ENCODE results near the gene CPXM2. TPM values are rescaled to one million over a fixed set of nuclear protein-coding genes. Genes with fewer than 3 reads are reported as not detected.
"Not testable (repeated sequence)": the region's sequence is repeated elsewhere in the genome, so short reads cannot be mapped to it uniquely, and the experiment has no call there.

The CPXM2 gene
- total RNA-seq, 2 experiments from 2014 or later: not detected

DNA sequence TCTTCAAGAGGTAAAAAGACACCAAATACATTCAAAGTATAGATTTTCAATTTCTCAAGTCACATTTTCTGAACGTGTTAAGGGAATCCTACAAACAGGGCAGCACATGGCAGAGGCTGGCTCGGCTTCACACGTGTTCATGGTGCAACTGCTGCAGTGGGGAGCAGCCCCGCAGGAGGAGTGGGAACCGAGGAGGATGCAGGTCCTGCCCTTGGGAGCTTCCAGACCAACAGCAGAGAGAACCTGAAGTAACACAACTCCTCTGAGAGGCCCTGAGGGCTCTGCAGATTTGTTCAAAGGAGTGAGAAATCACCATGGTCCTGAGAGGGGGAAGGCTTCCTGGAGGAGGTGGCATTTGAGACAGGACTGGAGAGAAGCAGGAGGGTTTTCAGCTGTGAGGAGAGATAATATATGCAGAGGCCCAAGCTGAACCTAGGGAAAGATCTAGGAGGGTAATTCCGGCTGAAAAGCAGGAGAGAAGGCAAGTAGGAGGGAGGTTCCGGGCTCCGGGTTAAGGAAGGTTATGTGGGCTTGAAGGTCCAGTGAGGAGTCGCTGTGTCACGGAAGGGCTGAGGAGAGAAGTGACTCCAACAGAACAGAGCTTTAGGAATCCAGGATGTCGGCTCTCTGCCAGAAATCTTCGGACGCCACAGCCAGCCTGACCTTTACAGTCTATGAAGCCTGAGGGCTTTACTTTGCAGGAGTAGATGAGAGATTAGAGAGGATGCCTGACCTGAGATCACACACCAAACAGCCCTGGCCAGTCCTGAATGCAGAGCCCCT, 148.0 kb downstream of the CPXM2 start:
- Mint-ChIP-seq H3K4me3 (no peak overlapping the region), H3K27me3 (peaks cover 8% of the 10 kb centered on the region), H3K36me3 (no peaks in the 10 kb centered on the region), H3K4me1 (ENCODE audit: low read depth) (no peaks in the 10 kb centered on the region), H3K27ac (no peak overlapping the region), H3K9me3 (no peaks in the 10 kb centered on the region)
- ChIA-PET POLR2A (no interaction called here), CTCF (no interaction called here)
- intact Hi-C loops (cut with micrococcal nuclease): no loop called here
- no peak for DNase-seq

- no peaks in the 10 kb centered on the region for H3K36me3 Mint-ChIP-seq
- ChIA-PET POLR2A (no interaction called here), CTCF (no interaction called here)
- no peak overlapping the region for H3K4me3 Mint-ChIP-seq
- no peak for DNase-seq
- intact Hi-C loops (cut with micrococcal nuclease): no loop called here
- peaks cover 1% of the 10 kb centered on the region for H3K9me3 Mint-ChIP-seq
- peaks cover 8% of the 10 kb centered on the region for H3K27me3 Mint-ChIP-seq
- H3K4me1 Mint-ChIP-seq (ENCODE audit: low read depth): no peaks in the 10 kb centered on the region
- no peak overlapping the region for H3K27ac Mint-ChIP-seq
Measured at GRCh38 chr10:123742751-123743440, 148.7 kb downstream of the CPXM2 start.

DNA sequence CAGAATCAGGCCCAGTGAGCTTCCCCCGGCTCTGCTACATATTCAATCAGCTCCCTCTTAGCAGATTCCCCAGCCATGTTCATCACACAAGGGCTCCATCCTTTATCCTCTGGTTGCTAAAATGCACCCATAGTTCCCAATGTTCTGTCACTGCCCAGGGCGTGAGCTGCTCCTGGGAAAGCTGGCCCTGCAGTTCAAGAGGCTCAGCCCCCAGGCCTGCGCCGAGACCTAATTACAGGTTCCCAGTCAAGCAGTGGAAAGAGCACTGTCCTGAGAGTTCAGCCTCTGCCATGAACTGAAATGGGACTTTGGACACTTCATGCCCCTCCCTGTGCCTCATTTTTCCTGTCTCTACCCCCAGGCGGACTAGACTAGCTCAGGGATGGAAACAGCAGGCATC, 149.9 kb downstream of the CPXM2 start:
- Mint-ChIP-seq H3K27ac (no peak overlapping the region), H3K36me3 (no peaks in the 10 kb centered on the region), H3K27me3 (peaks cover 8% of the 10 kb centered on the region), H3K4me3 (no peak overlapping the region), H3K4me1 (ENCODE audit: low read depth) (no peaks in the 10 kb centered on the region), H3K9me3 (peaks cover 7% of the 10 kb centered on the region)
- intact Hi-C loops (cut with micrococcal nuclease): no loop called here
- POLR2A ChIA-PET: no interaction called here
- DNase-seq: no peak
- CTCF ChIA-PET: no interaction called here

DNA sequence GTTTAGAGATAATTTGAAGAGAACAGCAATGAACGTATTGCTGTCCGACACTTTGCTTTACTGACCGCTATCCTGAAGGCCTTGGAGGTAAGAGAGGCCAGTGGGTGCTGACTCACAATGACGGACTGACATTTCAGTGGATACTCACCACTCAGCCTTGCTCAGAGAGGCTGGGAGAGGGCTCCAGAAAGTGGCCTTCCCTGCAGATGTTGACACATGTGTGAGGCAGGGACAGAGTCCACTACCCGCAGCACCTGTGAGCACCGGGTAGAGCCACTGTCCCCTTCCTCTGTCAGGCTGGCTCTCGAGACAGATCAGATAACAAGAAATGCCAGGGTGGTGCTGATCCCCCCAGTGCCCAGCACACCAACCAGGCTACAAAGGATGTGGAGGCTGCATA, 150.5 kb downstream of the CPXM2 start:
- ChIA-PET CTCF (no interaction called here), POLR2A (no interaction called here)
- no peak for DNase-seq
- H3K4me1 Mint-ChIP-seq (ENCODE audit: low read depth): no peaks in the 10 kb centered on the region
- no peak overlapping the region for H3K27ac Mint-ChIP-seq
- no peak overlapping the region for H3K4me3 Mint-ChIP-seq
- H3K27me3 Mint-ChIP-seq: peaks cover 8% of the 10 kb centered on the region
- no peaks in the 10 kb centered on the region for H3K36me3 Mint-ChIP-seq
- intact Hi-C loops (cut with micrococcal nuclease): no loop called here
- H3K9me3 Mint-ChIP-seq: peaks cover 7% of the 10 kb centered on the region

DNA sequence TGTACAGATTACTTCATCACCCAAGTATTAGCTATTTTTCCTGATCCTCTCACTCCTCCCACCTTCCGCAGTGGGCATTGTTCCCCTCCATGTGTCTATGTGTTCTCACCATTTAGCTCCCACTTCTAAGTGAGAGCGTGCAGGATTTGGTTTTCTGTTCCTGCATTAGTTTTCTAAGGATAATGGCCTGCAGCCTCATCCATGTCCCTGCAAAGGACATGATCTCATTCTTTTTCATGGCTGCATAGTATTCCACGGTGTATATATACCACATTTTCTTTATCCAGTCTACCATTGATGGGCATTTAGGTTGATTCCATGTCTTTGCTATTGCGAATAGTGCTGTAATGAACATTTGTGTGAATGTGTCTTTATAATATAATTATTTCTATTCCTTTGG, 154.7 kb downstream of the CPXM2 start:
- H3K36me3 Mint-ChIP-seq; POLR2A ChIA-PET; H3K4me1 Mint-ChIP-seq (ENCODE audit: low read depth); H3K27me3 Mint-ChIP-seq; H3K27ac Mint-ChIP-seq; intact Hi-C loops (cut with micrococcal nuclease); H3K4me3 Mint-ChIP-seq; CTCF ChIA-PET; DNase-seq: not testable (repeated sequence)
- peaks cover 13% of the 10 kb centered on the region for H3K9me3 Mint-ChIP-seq

- no peak overlapping the region for H3K4me3 Mint-ChIP-seq
- no peak overlapping the region for H3K27ac Mint-ChIP-seq
- no peak for DNase-seq
- peaks cover 5% of the 10 kb centered on the region for H3K27me3 Mint-ChIP-seq
- intact Hi-C loops (cut with micrococcal nuclease): no loop called here
- ChIA-PET CTCF (no interaction called here), POLR2A (no interaction called here)
- H3K36me3 Mint-ChIP-seq: no peaks in the 10 kb centered on the region
- H3K9me3 Mint-ChIP-seq: no peaks in the 10 kb centered on the region
- H3K4me1 Mint-ChIP-seq (ENCODE audit: low read depth): no peaks in the 10 kb centered on the region
Measured at GRCh38 chr10:123729523-123729922, 162.1 kb downstream of the CPXM2 start.

- no peaks in the 10 kb centered on the region for H3K9me3 Mint-ChIP-seq
- H3K4me1 Mint-ChIP-seq (ENCODE audit: low read depth): no peaks in the 10 kb centered on the region
- H3K27me3 Mint-ChIP-seq: peaks cover 5% of the 10 kb centered on the region
- intact Hi-C loops (cut with micrococcal nuclease): no loop called here
- DNase-seq: no peak
- ChIA-PET POLR2A (no interaction called here), CTCF (no interaction called here)
- no peaks in the 10 kb centered on the region for H3K36me3 Mint-ChIP-seq
- no peak overlapping the region for H3K4me3 Mint-ChIP-seq
- no peak overlapping the region for H3K27ac Mint-ChIP-seq
Measured at GRCh38 chr10:123726836-123727235, 164.8 kb downstream of the CPXM2 start.

DNA sequence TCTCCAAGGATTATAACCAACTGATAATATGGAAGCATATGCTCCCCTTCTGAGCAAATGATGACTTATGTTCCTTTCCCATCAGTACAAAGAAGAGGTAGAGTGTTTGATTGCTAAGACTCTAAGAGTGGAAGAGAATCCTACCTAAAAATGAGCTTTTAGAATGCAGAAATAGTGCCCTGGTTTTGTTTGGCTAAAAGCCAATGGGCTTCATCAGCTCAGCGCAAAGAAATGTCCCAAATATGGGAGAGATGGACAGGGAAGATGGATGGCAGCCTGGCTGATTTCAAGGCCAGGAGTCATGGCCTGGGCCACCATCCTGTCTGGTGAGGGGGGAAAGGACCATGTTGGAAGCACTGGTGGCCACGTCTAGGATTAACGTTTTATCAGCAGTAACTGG, 165.2 kb downstream of the CPXM2 start:
- H3K9me3 Mint-ChIP-seq: no peaks in the 10 kb centered on the region
- no peaks in the 10 kb centered on the region for H3K36me3 Mint-ChIP-seq
- ChIA-PET POLR2A (no interaction called here), CTCF (no interaction called here)
- no peak for DNase-seq
- no peak overlapping the region for H3K27ac Mint-ChIP-seq
- H3K4me1 Mint-ChIP-seq (ENCODE audit: low read depth): no peaks in the 10 kb centered on the region
- peaks cover 5% of the 10 kb centered on the region for H3K27me3 Mint-ChIP-seq
- H3K4me3 Mint-ChIP-seq: no peak overlapping the region
- intact Hi-C loops (cut with micrococcal nuclease): no loop called here

- intact Hi-C loops (cut with micrococcal nuclease): no loop called here
- Mint-ChIP-seq H3K9me3 (no peaks in the 10 kb centered on the region), H3K27me3 (peaks cover 5% of the 10 kb centered on the region), H3K27ac (no peak overlapping the region), H3K4me1 (ENCODE audit: low read depth) (no peaks in the 10 kb centered on the region), H3K4me3 (no peak overlapping the region), H3K36me3 (no peaks in the 10 kb centered on the region)
- CTCF ChIA-PET: no interaction called here
- no peak for DNase-seq
- POLR2A ChIA-PET: no interaction called here
Measured at GRCh38 chr10:123724747-123725146, 166.9 kb downstream of the CPXM2 start.

DNA sequence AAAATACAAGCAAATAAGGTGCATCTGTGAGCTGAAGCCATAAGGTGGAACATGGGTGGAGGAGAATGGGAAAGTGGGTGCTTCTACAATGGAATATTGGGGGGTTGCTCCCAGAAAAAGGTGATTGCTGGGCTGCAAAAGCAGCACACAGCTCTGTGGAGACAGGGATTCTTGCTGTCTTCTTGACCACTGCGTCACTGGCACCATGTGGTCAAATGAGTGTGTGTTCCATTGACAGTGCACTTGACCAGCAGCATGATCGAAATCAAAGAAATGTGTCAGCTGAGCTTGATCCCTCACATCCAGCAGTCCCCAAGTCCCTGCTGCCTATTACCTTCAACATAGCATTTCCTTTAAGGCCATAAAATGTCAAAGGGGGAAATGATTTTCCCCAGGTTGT, 169.3 kb downstream of the CPXM2 start:
- Mint-ChIP-seq H3K4me3 (no peak overlapping the region), H3K4me1 (ENCODE audit: low read depth) (no peaks in the 10 kb centered on the region), H3K9me3 (peaks cover 5% of the 10 kb centered on the region), H3K27ac (no peak overlapping the region), H3K27me3 (peaks cover 2% of the 10 kb centered on the region), H3K36me3 (no peaks in the 10 kb centered on the region)
- intact Hi-C loops (cut with micrococcal nuclease): no loop called here
- DNase-seq: no peak
- ChIA-PET CTCF (no interaction called here), POLR2A (no interaction called here)

DNA sequence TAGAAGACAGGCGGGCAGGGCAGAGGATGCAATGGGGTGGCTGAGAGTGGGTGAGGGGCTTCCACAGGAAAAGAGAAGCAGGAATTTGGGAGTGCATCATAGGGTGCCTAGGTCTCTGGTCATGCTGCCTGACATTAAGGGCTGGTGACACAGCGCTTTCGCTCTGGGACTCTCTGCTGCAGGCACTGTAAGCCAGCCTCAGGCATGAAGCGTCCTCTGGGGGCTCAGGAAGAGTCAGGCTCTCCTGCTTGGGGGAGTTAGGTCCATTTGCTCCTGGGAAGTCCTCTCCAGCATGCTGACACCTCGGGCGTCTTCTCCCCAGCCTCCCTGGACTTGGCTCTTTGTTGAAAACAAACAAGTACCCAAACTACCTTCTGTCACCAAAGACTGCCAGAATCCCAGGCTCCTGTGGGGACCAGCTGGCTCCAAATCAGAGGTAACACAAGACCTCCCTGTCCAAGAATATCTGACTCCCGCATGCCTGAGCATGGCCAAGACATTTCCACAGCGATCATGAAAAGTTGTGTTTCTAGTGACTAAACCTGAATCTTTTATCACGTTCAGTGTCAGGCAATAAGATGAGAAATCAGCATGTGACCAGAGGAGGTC, 170.1 kb downstream of the CPXM2 start:
- Mint-ChIP-seq H3K27ac (no peak overlapping the region), H3K36me3 (no peaks in the 10 kb centered on the region), H3K9me3 (peaks cover 5% of the 10 kb centered on the region), H3K4me1 (ENCODE audit: low read depth) (no peaks in the 10 kb centered on the region), H3K4me3 (no peak overlapping the region), H3K27me3 (no peaks in the 10 kb centered on the region)
- intact Hi-C loops (cut with micrococcal nuclease): no loop called here
- DNase-seq: no peak
- POLR2A ChIA-PET: no interaction called here
- CTCF ChIA-PET: no interaction called here

DNA sequence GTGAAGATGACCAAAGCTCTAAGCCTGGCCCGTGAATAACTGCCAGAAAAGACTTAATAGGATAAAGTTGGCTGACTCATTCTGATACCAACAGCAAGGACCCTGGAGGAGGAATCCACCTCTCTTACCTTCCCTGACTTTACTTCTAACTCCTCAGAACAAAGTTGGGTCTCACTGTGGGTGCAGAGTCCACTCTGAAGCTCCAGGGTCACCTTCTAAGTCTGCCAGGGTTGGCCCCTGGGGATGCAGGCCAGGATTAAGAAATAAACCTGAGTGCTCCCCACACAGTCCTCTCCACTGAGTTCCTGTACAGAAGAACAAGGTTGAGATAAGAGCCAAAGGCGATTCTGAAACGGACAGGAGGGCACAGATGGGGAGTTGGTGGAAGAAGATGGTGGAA, 171.1 kb downstream of the CPXM2 start:
- Mint-ChIP-seq H3K27me3 (no peaks in the 10 kb centered on the region), H3K27ac (no peak overlapping the region), H3K36me3 (no peaks in the 10 kb centered on the region), H3K4me3 (no peak overlapping the region), H3K9me3 (peaks cover 5% of the 10 kb centered on the region), H3K4me1 (ENCODE audit: low read depth) (no peaks in the 10 kb centered on the region)
- CTCF ChIA-PET: no interaction called here
- intact Hi-C loops (cut with micrococcal nuclease): no loop called here
- no peak for DNase-seq
- POLR2A ChIA-PET: no interaction called here

GRCh38 chr10:123718544-123719060, 173.0 kb downstream of the CPXM2 start:
- Mint-ChIP-seq H3K27me3 (no peaks in the 10 kb centered on the region), H3K36me3 (no peaks in the 10 kb centered on the region), H3K4me1 (ENCODE audit: low read depth) (no peaks in the 10 kb centered on the region), H3K4me3 (no peak overlapping the region), H3K9me3 (peaks cover 5% of the 10 kb centered on the region), H3K27ac (no peak overlapping the region)
- CTCF ChIA-PET: interaction anchor here (0.6 kb wide), 1 partner anchor 83 kb away, joined by 3 read pairs; no protein-coding TSS in a partner anchor
- POLR2A ChIA-PET: no interaction called here
- DNase-seq: no peak
- intact Hi-C loops (cut with micrococcal nuclease): no loop called here

Measured in activated CD4-positive, alpha-beta memory T cell treated with anti-CD3 and anti-CD28 coated beads for 36 hours (primary cell).